ENCODE results near the gene KCNT2.

DNA sequence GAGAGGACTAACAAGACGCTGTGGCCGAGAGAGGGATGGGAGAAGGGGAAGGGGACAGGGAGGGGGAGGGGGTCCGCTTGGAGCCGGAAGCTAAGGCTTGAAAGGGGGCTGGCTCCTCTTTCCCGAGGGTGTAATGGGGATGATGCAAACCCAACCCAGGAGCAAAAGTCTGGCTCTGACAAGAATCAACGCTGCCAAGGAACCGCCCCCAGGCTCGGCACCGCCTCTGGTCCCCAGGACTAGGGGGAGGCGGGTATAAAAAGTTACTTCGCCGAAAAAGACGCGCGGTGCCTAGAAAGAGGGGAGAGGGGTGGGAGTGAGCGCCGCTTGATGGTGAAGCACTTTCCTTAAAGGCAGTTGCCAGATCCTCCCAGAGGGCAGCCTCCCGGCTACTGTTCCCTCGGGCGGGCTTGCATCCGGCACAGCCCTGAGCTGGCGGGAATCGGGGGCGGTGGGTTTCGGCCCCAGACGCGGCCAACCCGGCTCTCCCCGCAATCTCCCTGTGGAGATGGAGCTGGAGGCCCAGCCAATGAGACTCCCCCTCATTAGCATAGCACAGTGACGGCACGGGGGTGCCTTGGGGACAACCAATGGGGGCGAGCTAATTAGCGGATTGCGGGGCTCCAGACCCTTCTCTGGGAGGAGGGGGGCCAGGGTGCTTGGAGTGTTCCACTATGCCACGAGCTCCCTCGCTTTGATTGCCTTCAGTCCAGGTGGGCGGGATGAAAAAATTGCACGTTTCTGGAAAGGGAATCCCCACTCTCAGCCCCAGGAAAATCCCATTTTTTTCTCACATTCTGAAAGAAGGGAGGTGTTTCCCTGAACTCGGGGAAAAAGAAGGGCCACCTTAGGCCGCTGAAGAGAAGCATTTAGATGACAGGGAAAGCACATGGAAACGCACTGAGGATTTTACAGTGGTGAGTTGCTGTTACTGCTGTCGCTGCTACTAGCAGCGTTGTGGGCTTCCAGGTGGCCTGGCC is at the start of gene KCNT2:
- TF ChIP-seq, protein P1, sequence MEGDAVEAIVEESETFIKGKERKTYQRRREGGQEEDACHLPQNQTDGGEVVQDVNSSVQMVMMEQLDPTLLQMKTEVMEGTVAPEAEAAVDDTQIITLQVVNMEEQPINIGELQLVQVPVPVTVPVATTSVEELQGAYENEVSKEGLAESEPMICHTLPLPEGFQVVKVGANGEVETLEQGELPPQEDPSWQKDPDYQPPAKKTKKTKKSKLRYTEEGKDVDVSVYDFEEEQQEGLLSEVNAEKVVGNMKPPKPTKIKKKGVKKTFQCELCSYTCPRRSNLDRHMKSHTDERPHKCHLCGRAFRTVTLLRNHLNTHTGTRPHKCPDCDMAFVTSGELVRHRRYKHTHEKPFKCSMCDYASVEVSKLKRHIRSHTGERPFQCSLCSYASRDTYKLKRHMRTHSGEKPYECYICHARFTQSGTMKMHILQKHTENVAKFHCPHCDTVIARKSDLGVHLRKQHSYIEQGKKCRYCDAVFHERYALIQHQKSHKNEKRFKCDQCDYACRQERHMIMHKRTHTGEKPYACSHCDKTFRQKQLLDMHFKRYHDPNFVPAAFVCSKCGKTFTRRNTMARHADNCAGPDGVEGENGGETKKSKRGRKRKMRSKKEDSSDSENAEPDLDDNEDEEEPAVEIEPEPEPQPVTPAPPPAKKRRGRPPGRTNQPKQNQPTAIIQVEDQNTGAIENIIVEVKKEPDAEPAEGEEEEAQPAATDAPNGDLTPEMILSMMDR (IDR thresholded peaks at IDR 0.05; ENCODE audit: poor library complexity): no peak
- TF ChIP-seq EZH2 (IDR thresholded peaks at IDR 0.05; ENCODE audit: borderline replicate concordance): no peak
